Esophagus mucosa (tissue), 1 donor: ENCODE data around the gene FAM118A. TPM values are rescaled to one million over a fixed set of nuclear protein-coding genes. Genes with fewer than 3 reads are reported as not detected.
"Not testable (repeated sequence)": the region's sequence is repeated elsewhere in the genome, so short reads cannot be mapped to it uniquely, and the experiment has no call there.

ENCODE experiments used
- ATAC-seq: fragments of 200-7000 bp; cut with Tn5 transposase; one replicate; pipeline ENCODE4 v1.9.1; 2020
- total RNA-seq: library from RNA; stranded (reverse); gene quantifications from one replicate; pipeline ENCODE4 v1.2.4, GENCODE V29; 2023
- donor health status: DM: yes; HTN: yes; CAD: no.

FAM118A gene
- total RNA-seq, 1 donor from 2014 or later = 9.1 TPM

- no peak for ATAC-seq
Observed at GRCh38 chr22:45332001-45332400, 22.3 kb downstream of the FAM118A start.

GRCh38 chr22:45334068-45334467, 24.3 kb downstream of the FAM118A start:
- ATAC-seq = peak; percentile 27

- peak; percentile 48 for ATAC-seq
Observed at GRCh38 chr22:45334528-45334927, 24.8 kb downstream of the FAM118A start.

- peak; percentile 66 for ATAC-seq
Observed at GRCh38 chr22:45335021-45335818, 25.5 kb downstream of the FAM118A start.

GRCh38 chr22:45335854-45336522, 26.3 kb downstream of the FAM118A start:
- no peak for ATAC-seq

- no peak for ATAC-seq
Observed at GRCh38 chr22:45336971-45337431, 27.3 kb downstream of the FAM118A start.

- ATAC-seq = no peak
Observed at GRCh38 chr22:45337536-45337935, 27.8 kb downstream of the FAM118A start.

- no peak for ATAC-seq
Observed at GRCh38 chr22:45338795-45339194, 29.1 kb downstream of the FAM118A start.

GRCh38 chr22:45340323-45340722, 30.6 kb downstream of the FAM118A start:
- no peak for ATAC-seq

- ATAC-seq = no peak
Observed at GRCh38 chr22:45341498-45341897, 31.8 kb downstream of the FAM118A start.

GRCh38 chr22:45343143-45343542, 33.4 kb downstream of the FAM118A start:
- no peak for ATAC-seq

GRCh38 chr22:45344334-45344733, 34.6 kb downstream of the FAM118A start:
- no peak for ATAC-seq

GRCh38 chr22:45349916-45350315, 40.2 kb downstream of the FAM118A start:
- no peak for ATAC-seq

GRCh38 chr22:45351956-45352355, 42.2 kb downstream of the FAM118A start:
- no peak for ATAC-seq

GRCh38 chr22:45352757-45353156, 43.0 kb downstream of the FAM118A start:
- ATAC-seq = peak; percentile 78

GRCh38 chr22:45353786-45354185, 44.1 kb downstream of the FAM118A start:
- no peak for ATAC-seq

GRCh38 chr22:45357490-45357889, 47.8 kb downstream of the FAM118A start:
- ATAC-seq = no peak

- no peak for ATAC-seq
Observed at GRCh38 chr22:45358127-45358526, 48.4 kb downstream of the FAM118A start.

- no peak for ATAC-seq
Observed at GRCh38 chr22:45359627-45360026, 49.9 kb downstream of the FAM118A start.

- no peak for ATAC-seq
Observed at GRCh38 chr22:45366713-45367112, 57.0 kb downstream of the FAM118A start.

GRCh38 chr22:45373592-45373991, 63.9 kb downstream of the FAM118A start:
- ATAC-seq = not testable (repeated sequence)

- ATAC-seq = no peak
Observed at GRCh38 chr22:45376009-45376408, 66.3 kb downstream of the FAM118A start.

- peak; percentile 81 for ATAC-seq
Observed at GRCh38 chr22:45376703-45377102, 67.0 kb downstream of the FAM118A start.

- ATAC-seq = no peak
Observed at GRCh38 chr22:45381348-45381747, 71.6 kb downstream of the FAM118A start.
